Pons (tissue), 1 donor: Measurements from ENCODE around the gene GRK5.
"Not testable (repeated sequence)": the region's sequence is repeated elsewhere in the genome, so short reads cannot be mapped to it uniquely, and the experiment has no call there.

Experiments used
- DNase-seq: peaks from one replicate; pipeline ENCODE4 v3.0.0-alpha.2; 2016; ENCODE audit warnings: low spot score

Gene GRK5

DNA sequence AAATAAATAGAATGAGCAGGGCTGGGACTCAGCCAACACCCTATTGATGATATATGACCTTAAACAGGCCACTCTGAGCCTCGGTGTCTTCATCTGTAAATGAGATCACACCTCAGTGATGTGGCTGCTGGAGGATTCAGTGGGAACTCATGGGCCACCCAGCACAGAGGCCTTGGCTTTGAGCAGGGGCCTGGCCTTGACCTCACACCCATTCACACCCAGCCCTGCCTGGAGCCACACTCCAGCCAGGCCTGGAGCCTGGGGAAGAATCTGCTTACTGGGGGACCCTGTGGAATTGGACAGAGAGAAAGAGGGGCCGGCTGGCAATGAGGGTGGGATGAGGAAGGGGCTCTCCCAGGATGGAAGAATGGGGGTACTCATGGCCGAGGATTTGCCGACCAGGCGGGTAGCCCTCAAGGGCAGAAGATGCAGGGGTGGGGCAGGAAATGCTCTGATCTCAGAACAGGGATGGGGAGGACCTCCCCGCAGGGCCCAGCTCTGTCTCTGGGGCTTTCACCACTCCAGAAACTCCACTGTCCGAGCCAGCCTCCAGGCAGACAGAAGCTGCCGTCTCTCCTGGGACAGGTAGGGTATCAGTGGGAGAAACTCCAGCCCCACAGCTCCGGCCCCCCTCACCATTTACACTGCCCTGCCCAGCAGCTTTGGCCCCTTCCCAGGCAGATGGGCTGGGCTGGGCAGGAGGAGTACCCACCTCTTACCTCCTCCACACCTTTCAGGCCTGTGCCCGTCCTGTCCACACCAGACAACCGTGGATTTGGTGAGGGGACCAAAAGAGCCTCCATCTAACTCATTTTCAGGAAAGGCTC, 253.2 kb downstream of the GRK5 start:
- DNase-seq = no peak

DNA sequence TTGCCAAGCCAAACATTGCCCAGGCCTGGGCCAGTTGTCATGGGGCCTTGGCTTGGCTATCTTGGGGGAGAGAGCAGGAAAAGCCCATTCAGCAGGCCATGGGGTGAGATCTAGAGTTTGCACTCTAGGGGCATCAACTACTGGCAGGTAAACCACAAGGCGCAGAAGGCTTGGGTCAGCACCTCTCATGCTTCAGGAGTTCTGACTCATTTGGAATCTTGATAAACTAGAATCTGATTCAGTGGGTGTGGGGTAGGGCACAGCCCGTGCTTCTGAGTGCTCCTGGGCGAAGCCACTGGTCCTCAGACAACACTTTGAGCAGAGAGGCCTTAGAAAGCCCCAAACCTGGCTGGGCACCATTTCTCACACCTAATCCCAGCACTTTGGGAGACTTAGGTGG, 254.0 kb downstream of the GRK5 start:
- no peak for DNase-seq

DNA sequence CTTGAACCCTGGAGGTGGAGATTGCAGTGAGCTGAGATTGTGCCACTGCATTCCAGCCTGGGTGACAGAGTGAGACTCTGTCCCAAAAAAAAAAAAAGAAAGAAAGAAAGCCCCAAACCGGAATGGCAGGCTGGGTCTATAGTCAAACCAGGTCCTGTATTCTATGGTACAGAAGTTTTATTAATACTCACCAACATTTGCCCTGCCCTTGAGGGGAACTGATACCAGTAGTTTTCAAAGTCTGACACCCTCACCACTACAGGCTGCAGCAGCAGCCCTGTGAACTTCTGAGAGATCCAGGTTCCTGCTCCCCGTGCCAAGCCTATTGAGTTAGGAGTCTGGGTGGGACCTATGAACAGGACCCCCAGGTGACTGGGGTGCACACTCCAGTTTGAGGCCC, 254.6 kb downstream of the GRK5 start:
- no peak for DNase-seq

DNA sequence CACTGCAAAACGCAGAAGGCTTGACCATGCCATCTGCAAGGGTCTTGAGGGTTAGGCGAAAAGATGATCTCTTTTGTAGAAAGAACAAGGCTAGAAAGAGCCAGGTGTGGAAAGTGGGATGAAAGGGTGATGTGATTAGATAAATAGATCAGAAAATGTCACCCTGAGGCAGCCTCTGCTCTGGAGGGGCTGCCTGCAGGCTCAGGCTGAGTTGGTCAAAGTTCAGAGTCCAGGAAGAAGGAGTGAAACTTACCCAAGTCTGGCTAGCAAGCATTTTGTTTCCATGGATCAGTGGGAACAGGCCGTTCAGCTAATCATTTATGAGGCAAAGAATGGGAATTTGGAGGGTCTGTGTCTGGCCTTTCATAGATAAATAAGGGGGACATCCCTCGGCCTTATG, 255.4 kb downstream of the GRK5 start:
- DNase-seq = no peak

DNA sequence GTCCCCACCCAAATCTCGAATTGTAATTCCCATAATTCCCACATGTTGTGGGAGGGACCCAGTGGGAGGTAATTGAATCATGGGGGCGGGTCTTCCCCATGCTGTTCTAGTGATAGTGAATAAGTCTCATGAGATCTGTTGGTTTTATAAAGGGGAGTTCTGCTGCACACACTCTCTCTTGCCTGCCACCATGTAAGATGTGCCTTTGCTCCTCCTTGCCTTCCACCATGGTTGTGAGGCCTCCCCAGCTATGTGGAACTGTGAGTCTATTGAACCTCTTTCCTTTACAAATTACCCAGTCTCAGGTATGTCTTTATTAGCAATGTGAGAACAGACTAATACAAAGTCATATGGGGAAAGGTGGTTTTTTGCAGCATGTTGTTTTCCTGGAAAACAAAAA, 255.8 kb downstream of the GRK5 start:
- not testable (repeated sequence) for DNase-seq

DNA sequence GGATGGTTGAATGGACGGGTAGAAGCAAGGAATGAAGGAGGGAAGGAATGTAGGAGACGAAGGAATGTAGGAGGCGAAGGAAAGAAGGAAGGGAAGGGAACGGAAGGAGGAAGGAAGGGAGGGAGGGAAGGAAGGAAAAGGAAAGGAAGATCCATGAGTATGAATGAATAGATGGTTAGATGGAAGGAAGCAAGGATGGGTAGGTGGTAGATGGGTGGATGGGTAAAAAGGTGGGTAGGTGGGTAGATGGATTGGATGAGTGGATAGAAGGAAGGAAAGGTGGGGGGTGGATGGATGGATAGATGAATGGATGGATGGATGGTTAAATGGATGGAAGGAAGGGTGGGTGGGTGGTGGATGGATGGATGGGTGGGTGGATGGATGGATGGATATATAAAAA, 257.7 kb downstream of the GRK5 start:
- DNase-seq = no peak

DNA sequence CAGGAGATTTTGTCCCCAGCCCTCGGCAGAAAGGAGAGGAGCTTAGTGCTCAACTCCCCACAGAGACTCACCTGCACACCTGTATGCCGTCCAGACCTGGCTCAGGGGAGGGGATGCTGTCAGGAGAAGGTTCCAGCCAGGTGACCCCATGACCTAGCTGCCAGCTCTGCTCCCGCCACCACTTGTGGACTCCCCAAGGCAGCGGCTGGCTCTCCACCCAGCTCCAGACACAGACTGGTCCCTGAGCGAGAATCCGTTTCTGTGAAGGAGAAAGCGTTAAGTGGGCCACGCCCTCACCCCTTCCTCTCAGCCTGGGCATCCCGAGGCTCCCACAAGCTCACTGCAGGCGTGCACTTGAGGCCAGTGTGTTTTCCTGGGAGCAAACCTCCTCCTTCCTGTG, 258.7 kb downstream of the GRK5 start:
- DNase-seq = no peak

DNA sequence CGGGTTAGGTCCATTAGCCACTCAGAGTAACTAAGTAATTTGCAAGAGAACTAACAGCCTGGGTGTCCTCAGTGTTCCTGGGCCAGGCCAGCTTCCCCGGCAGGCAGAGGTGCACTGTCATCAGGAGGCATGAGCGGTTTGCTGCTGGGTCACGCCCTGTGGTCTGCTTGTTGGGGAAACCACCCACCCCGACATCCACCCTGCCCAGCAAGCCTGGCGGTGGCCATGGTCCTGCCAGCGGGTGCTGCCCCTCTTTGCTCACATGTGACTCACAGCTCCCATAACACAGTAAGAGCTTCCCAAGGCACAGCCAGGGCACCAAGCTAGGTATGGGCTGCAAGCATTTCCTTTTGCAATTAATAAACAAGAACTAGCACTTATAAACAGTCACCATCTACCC, 259.3 kb downstream of the GRK5 start:
- no peak for DNase-seq

DNA sequence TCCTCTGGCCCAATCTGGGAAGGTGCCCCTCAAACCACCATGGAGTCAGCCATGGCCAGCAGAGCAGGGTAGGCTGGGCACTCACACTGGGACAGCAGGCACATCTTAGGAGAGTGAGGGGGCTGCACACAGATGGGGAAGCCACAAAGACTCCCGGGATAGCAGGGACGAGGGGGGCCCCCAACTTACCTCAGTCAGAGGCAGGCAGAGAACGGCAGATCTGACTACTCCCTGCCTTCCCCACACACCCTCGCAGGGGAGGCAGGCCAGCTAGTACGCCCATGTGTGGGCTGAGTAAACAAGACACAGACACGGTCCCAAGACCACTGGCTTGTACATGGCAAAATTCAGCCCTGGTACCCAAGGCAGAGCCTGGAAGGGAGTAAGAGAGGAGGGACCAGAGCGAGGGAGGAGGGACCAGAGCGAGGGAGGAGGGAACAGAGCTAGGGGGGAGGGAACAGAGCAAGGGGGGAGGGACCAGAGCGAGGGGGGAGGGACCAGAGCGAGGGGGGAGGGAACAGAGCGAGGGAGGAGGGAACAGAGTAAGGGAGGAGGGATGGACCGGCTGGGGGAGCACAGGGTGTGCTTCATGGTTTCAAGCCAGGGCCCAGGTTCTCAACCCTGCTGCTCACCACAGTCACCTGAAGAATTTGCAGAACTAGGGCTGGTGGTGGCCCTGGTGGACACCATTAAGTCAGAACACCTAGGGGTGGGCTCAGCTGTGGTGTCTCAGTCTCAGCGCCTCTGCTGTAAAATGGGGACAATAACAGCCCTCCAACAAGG, 261.4 kb downstream of the GRK5 start:
- no peak for DNase-seq

DNA sequence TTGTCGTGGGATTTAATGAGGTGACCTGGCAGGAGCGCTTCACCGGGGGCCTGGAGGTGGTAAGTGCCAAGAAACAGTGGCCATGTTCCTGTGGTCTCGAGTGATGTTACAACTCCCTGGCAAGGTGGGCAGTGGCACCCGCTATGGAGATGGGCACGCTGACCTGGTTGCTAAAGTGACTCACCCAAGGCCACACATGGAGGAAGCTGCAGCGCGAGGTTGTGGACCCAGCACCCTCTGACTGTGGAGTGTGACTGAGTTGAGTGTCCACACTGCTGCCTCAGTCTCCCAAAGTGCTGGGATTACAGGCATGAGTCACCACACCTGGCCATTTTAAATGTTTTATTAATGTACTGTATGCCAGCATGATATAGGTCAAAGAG, 261.9 kb downstream of the GRK5 start:
- DNase-seq = no peak

DNA sequence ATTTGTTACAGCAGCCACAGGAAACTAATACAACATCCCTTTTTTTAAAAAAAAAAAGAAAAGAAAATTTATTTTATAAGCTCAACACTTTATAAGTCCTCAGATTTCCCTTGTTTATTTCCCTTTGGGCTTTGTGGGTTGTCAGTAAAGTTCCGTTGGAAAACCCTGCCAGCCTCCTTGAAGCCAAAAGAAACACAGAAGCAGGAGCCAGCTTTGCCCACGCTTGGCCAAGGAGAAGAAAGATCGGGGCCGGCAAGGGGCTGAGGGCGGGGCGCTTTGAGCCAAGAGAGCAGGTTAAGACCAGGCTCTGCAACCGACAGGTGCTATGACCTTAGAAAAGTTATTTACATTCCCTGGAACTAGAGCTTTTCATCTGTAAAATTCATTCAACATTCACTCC, 262.5 kb downstream of the GRK5 start:
- no peak for DNase-seq

DNA sequence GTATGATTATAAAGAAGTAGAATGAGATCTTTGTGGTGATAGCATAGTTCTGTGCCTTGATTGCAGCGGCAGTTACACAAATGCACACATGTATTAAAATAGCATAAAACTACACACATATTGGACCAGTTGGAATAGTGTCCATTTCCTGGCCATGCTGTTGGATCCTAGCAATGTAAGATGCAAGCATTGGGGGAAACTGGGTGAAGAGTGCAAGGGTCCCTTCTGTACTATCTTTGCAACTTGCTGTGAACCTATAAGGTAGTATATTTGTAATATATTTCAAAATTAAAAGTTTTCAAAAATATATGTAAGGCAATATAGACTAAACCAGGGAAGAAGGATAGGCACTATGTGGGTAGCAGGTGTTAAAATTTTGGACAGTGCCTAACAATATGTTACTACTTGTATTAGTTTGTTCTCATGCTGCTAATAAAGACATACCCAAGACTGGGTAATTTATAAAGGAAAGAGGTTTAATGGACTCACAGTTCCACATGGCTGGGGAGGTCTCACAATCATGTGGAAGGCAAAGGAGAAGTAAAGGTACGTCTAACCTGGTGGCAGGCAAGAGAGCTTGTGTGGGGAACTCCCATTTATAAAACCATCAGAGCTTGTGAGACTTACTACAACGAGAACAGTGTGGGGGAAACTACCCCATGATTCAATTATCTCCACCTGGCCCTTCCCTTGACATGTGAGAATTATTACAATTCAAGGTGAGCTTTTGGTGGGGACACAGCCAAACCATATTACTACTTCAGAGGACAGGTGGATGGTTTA, 263.7 kb downstream of the GRK5 start:
- DNase-seq = no peak

DNA sequence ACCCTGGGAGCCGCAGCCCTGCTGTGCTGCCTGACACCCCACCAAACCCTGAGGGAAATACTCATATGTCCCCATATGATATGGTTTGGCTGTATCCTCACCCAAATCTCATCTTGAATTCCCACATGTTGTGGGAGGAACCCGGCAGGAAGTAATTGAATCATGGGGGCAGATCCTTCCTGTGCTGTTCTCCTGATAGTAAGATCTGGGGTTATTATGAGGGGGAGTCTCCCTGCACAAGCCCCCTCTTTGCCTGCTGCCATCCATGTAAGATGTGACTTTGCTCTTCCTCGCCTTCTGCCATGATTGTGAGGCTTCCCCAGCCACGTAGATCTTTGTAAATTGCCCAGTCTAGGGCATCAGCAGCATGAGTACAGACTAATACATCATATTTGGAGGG, 266.4 kb downstream of the GRK5 start:
- no peak for DNase-seq

DNA sequence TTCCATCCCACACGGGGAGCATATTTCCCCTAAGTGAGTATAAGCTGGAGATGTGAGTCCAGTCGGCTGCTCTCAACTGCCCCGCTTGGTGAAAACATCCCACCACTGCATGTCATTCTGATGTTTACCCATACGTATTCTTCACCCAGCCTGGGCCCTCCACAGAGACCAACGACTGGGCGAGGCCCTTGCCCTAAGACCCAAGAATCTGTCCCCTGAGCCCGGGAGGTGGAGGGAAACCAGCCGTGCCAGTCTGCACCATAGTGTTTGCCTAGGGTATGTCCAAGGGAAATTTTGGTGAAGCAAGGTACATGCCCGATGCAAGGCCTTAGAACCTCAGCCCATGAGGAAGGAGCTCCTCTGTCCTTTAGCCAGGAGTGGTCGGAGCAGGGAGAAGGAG, 267.2 kb downstream of the GRK5 start:
- DNase-seq = no peak

DNA sequence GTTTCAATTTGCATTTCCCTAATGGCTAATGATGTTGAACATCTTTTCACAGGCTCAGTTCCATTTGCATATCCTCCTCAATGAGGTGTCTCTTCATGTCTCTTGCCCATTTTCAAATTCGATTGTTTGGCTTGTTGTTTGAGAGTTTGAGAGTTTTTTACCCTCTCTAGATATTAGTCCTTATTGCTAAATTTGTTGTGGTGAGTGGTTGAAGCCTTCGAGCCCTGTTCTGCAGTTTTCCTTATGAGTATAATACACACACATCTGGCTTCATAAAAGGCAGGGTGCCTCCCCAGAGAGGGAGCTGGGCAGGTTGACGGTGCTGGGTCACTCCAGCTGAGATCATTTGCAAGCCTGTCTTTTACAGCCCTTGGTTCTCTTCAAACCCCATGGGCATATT, 270.1 kb downstream of the GRK5 start:
- no peak for DNase-seq

DNA sequence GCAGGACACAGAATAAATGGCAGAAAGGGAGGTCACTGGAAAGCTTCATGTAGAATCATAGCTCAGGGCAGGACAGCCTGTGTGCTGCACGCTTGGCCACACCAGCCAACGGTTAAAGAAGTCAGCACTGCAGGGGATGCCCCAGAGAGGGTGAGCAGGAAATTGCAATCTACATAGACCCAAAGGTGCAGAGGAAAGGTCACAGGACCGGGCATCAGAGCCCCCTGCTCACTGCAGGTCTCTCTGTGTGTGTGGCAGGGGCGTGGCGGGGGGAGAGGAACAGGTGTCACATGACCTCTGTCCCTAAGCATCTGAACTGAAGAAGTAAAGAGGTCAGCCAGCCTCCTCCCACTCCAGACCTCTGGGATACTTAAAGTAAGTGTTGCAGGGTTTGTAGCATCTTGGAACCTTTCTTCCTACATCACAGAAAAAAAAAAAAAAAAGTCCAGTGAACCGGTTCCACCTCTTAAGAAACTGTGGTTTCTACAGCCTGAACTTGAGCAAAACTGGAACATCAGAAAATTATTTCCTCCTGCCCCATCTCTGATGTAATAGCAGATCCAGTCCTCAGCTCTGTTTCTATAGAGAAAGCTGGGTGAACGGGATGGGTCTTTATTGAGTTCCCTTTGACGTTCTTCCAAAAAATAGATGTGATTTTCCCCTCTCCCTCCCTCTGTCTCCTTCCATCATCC, 270.9 kb downstream of the GRK5 start:
- no peak for DNase-seq

DNA sequence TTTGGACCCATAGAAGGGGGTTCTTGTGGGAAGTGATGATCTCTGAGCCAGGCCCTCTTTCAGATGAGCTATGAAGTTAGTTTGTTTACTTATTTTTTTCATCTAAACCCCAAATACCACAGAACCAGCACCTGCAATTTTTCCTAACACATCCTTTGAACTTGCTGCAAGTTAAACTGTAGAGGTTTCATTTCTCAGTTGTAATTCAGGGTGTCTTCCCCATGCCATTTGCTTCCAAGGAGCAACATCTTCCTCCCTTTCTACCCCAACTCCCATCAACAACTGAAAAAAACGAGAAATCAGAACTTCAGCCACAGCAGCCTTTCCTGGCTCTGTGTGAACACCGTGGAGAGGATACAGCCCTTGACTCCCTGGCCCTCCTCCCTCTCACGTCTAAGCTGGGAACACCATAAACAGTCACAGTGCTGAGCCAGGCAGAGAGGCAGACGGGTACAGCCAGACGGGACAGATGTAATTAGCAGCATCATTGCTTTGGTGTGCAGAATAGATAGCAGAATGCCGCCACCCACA, 271.5 kb downstream of the GRK5 start:
- DNase-seq = no peak

DNA sequence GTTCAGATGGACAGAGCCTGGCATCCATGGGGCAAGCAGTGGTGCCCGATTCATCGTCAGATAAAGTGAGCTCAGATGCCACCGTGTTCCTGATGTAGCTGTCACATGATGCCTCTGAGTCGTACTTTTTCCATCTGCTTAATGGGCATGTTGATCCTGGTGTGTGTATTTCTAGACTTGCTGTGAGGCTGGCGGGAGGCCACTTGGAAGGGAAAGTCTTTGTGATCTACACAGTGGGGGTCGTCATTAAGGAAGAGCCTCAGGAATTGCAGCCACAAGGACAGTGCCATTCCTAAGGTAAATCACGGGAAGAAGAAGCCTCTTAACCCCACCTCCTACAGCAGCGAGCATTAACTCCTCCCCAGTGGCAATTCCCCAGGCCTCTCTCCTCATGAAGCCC, 272.2 kb downstream of the GRK5 start:
- DNase-seq = no peak

DNA sequence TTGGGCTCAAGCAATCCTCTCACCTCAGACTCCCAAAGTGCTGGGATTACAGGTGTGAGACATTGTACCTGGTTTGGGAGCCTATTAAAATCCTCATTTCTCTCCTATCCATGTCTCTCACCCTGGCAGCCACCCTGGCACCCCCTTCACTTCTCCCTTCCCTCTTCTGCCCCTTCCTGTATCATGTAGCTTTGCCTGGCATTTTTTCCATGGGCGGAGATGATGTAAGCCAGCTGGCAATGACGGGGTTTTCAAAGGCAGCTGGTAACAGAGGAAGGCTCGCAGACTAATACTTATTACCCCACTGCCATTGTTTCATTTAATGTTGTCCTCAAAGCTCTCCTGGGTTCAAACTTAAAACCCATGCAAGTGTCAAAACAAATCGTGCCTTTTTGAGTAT, 273.3 kb downstream of the GRK5 start:
- DNase-seq = no peak

DNA sequence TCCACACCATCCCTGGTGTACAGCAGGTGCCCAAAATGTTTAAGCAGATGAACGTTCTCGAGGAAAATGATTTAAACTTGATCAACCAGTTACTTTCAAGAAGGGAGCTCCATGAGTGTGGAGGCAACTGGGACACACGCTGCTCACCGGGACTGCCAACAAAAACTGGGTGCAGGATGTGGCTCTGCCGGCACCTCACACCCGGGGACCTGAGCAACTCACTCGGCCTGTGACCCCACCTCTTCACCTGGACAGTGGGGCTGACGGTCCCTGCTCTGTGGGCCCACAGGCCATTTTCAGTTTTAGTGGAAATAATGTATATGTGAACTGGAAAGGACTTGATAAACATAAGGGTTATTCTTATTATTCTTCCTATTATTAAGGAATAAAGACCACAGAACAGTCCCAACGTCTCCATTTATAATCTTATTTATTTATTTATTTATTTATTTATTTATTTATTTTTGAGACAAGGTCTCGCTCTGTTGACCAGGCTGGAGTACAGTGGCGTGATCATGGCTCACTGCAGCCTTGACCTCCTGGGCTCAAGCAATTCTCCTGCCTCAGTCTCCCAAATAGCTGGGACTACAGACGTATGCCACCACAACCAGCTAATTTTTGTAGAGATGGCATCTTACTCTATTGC, 274.5 kb downstream of the GRK5 start:
- no peak for DNase-seq

DNA sequence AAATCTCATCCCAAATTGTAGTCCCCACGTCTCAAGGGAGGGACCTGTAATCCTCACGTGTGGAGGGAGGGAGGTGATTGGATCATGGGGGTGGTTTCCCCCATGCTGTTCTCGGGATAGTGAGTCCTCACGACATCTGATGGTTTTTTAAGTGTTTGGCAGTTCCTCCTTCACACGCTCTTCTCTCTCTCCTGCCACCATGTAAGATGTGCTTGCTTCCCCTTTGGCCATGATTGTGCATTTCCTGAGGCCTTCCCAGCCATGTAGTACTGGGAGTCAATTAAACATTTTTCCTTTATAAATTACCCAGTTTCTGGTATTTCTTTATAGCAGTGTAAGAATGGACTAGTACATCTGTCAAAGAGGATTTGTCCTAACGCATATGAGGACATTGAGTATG, 275.6 kb downstream of the GRK5 start:
- no peak for DNase-seq

DNA sequence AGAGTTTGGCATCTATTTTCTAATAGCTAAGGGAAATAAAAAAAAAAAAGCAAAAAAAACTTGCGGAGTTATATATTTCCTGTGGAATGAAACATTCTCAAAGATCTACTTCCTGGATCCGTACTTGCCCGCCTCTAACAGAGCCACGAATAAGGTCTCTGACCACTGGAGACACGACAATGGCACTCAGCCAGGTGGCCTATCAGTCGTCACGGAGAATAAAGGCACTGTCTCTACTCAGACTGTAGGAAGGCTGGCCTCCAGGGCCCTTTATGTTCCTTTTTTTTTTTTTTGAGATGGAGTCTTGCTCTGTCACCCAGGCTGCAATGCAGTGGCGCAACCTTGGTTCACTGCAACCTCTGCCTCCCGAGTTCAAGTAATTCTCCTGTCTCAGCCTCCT, 276.5 kb downstream of the GRK5 start:
- DNase-seq = no peak
